Hematopoietic multipotent progenitor cell treated with erythropoietin and hydrocortisone succinate and interleukin-3 and kit ligand, for 8 days (in vitro differentiated cells): ENCODE results near the gene SLC31A2.

Experiments used
- DNase-seq: peaks from one replicate; pipeline ENCODE4 v3.0.0-alpha.2; 2015

SLC31A2 gene

DNA sequence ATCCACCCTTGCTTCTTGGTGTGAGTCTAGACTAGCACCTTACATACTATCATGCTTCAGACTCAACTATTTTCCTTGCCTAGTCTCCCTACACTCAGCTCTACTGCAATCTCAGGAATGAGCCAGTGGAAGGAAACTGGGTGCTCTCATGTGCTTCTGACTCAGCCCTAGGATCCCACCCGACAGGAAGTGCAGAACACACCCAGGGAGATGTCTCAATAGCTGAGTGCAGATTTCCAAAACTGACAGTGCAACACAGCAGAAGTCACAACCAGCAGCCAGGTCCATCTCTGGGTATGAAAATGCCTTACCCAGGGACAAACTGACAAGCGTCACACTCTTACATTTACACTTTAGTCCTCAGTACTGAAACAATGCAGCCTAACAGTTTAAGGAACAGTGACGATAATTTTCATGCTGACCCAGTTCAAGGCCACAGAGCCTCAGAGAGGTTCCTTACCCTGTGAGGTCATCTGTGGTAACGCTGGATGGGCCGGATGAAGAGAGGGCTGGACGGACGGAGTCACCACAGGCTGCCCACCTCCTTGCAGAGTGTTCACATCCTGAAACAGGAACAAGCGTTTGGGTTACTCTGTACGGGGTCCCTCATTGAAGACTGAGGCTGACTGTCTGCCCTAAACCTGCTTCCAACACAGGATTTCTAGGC, 37.3 kb downstream of the SLC31A2 start:
- DNase-seq = no peak

- DNase-seq = no peak
Observed at GRCh38 chr9:113192455-113192854, 41.6 kb downstream of the SLC31A2 start.

GRCh38 chr9:113199683-113200329, 49.0 kb downstream of the SLC31A2 start:
- DNase-seq = no peak

DNA sequence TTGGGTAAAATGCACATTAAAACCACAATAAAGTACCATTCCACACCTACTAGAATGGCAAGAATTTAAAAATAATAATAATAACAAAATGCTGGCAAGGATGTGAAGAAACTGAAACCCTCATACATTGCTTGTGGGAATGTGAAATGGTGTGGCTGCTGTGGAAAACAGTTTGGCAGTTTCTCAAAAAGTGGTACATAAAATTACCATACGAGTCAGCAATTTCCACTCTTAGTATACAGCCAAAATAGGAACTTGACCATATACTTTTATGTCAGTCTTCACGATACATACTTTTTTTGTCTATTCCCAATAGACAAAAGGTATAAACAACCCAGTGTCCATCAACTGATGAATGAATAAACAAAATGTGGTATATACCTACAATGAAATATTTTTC, 54.6 kb downstream of the SLC31A2 start:
- DNase-seq = no peak

GRCh38 chr9:113205861-113206260, 55.1 kb downstream of the SLC31A2 start:
- DNase-seq = no peak

GRCh38 chr9:113210815-113211214, 60.0 kb downstream of the SLC31A2 start:
- DNase-seq = no peak
